MM.1S (cell line): Measurements from ENCODE around the gene MAB21L4.

Experiments
- DNase-seq: peaks from one replicate; pipeline ENCODE4 v3.0.0-alpha.2; 2015
- H2AFZ ChIP-seq: fragments of 300-600 bp; sonication (generic); 2 replicates; pipeline ENCODE4 v1.6.0; 2016; ENCODE audit warnings: antibody characterized with exemption, low read length
- H3F3A ChIP-seq: fragments of 300-600 bp; sonication (generic); 2 replicates; pipeline ENCODE4 v1.6.1; 2016; ENCODE audit warnings: mild to moderate bottlenecking, antibody characterized with exemption, low read length, moderate library complexity, mixed read lengths; ENCODE audit not compliant: insufficient read depth
- H3K27ac ChIP-seq: fragments of 300-600 bp; sonication (generic); 2 replicates; pipeline ENCODE4 v1.5.1; 2016; ENCODE audit warnings: mild to moderate bottlenecking, low read length
- H3K27me3 ChIP-seq: fragments of 300-600 bp; sonication (generic); replicated peaks from 2 replicates; pipeline ENCODE4 v1.6.0; 2016; ENCODE audit warnings: low read length; ENCODE audit not compliant: insufficient read depth
- H3K36me3 ChIP-seq: fragments of 300-600 bp; sonication (generic); replicated peaks from 2 replicates; pipeline ENCODE4 v1.6.1; 2016; ENCODE audit warnings: mild to moderate bottlenecking, low read length, mixed read lengths; ENCODE audit not compliant: insufficient read depth
- H3K4me1 ChIP-seq: fragments of 300-600 bp; sonication (generic); 2 replicates; pipeline ENCODE4 v1.6.1; 2016; ENCODE audit warnings: low read length, mixed read lengths
- H3K4me2 ChIP-seq: fragments of 300-600 bp; sonication (generic); 2 replicates; pipeline ENCODE4 v1.6.0; 2016; ENCODE audit warnings: low read depth, low read length
- H3K4me3 ChIP-seq: fragments of 300-600 bp; sonication (generic); 2 replicates; pipeline ENCODE4 v1.5.1; 2016; ENCODE audit warnings: low read length, mixed read lengths
- H3K79me2 ChIP-seq: fragments of 300-600 bp; sonication (generic); 2 replicates; pipeline ENCODE4 v1.6.1; 2016; ENCODE audit warnings: mixed run types, low read length, mixed read lengths
- H3K9ac ChIP-seq: fragments of 300-600 bp; sonication (generic); 2 replicates; pipeline ENCODE4 v1.6.1; 2016; ENCODE audit warnings: low read length, mixed read lengths
- H3K9me2 ChIP-seq: fragments of 300-600 bp; sonication (generic); replicated peaks from 2 replicates; pipeline ENCODE4 v1.6.1; 2016; ENCODE audit warnings: mild to moderate bottlenecking, low read length, mixed read lengths; ENCODE audit not compliant: insufficient read depth
- H3K9me3 ChIP-seq: fragments of 300-600 bp; sonication (generic); replicated peaks from 2 replicates; pipeline ENCODE4 v1.6.1; 2016; ENCODE audit warnings: mild to moderate bottlenecking, low read length, mixed read lengths; ENCODE audit not compliant: insufficient read depth
- H4K20me1 ChIP-seq: fragments of 300-600 bp; sonication (generic); 2 replicates; pipeline ENCODE4 v1.6.1; 2016; ENCODE audit warnings: mild to moderate bottlenecking, low read length, moderate library complexity, mixed read lengths; ENCODE audit not compliant: insufficient read depth
- CTCF ChIP-seq: fragments of 300-600 bp; sonication (generic); IDR thresholded peaks from 2 replicates; pipeline ENCODE4 v1.5.1; 2016; ENCODE audit warnings: antibody characterized with exemption, low read length, mixed read lengths
- EZH2 ChIP-seq: fragments of 300-600 bp; sonication (generic); optimal IDR thresholded peaks from 2 replicates; pipeline ENCODE3; 2017; ENCODE audit warnings: low read depth, mild to moderate bottlenecking, antibody characterized with exemption, low read length, mixed read lengths
- EZH2phosphoT487 ChIP-seq: fragments of 300-600 bp; sonication (generic); IDR thresholded peaks from 2 replicates; pipeline ENCODE4 v1.6.1; 2018; ENCODE audit warnings: antibody characterized with exemption, low read length

The MAB21L4 gene

GRCh38 chr2:240892356-240892755 is 3.6 kb downstream of the MAB21L4 start:
- no peaks in the 10 kb centered on the region for H3F3A ChIP-seq
- no peak overlapping the region for H3K4me3 ChIP-seq
- no peaks in the 10 kb centered on the region for H3K79me2 ChIP-seq
- peaks cover 4% of the 10 kb centered on the region for H3K27me3 ChIP-seq
- no peaks in the 10 kb centered on the region for H3K4me1 ChIP-seq
- no peak overlapping the region for H3K27ac ChIP-seq
- no peak overlapping the region for H3K9ac ChIP-seq
- H4K20me1 ChIP-seq: no peaks in the 10 kb centered on the region
- H3K4me2 ChIP-seq: no peak overlapping the region
- no peaks in the 10 kb centered on the region for H3K9me3 ChIP-seq
- no peak overlapping the region for H2AFZ ChIP-seq
- no peak for DNase-seq
- no peaks in the 10 kb centered on the region for H3K36me3 ChIP-seq
- TF ChIP-seq CTCF (no peak), EZH2 (no peak), EZH2phosphoT487 (no peak)
- H3K9me2 ChIP-seq: no peaks in the 10 kb centered on the region

- TF ChIP-seq EZH2phosphoT487 (no peak), CTCF (no peak), EZH2 (no peak)
- no peaks in the 10 kb centered on the region for H3K4me1 ChIP-seq
- no peak for DNase-seq
- no peaks in the 10 kb centered on the region for H3F3A ChIP-seq
- H4K20me1 ChIP-seq: no peaks in the 10 kb centered on the region
- peaks cover 2% of the 10 kb centered on the region for H3K27me3 ChIP-seq
- H3K4me3 ChIP-seq: no peak overlapping the region
- no peak overlapping the region for H2AFZ ChIP-seq
- H3K36me3 ChIP-seq: no peaks in the 10 kb centered on the region
- H3K9me2 ChIP-seq: no peaks in the 10 kb centered on the region
- H3K9me3 ChIP-seq: no peaks in the 10 kb centered on the region
- H3K9ac ChIP-seq: no peak overlapping the region
- no peaks in the 10 kb centered on the region for H3K79me2 ChIP-seq
- H3K4me2 ChIP-seq: no peak overlapping the region
- H3K27ac ChIP-seq: no peak overlapping the region
Observed at GRCh38 chr2:240891492-240892340, 4.2 kb downstream of the MAB21L4 start.

DNA sequence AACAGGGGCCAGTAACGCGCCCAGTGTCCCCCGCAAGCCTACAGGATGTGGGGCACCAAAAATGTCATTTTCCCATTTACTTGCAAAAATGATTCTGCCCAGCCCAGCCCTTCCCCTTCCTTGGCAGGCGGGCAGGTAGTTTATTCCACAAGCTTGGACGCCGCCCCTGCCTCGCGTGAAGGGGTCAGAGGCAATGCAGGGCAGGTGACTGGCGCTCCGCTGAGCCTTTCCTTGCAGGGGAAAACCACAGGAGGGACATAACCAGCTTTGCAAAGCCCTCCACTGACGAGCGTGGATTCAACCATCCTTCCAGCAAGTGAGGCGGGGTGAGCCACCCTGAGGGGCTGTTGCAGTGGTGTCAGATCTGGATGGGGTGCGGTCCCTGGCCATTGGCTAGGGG is 5.3 kb downstream of the MAB21L4 start:
- Histone ChIP-seq H4K20me1 (no peaks in the 10 kb centered on the region), H3K4me2 (no peak overlapping the region), H3K9me2 (no peaks in the 10 kb centered on the region), H3K9me3 (no peaks in the 10 kb centered on the region), H3K79me2 (no peaks in the 10 kb centered on the region), H3K27ac (no peak overlapping the region), H3F3A (no peaks in the 10 kb centered on the region), H3K27me3 (peaks cover 7% of the 10 kb centered on the region), H3K4me3 (no peak overlapping the region), H2AFZ (no peak overlapping the region), H3K36me3 (no peaks in the 10 kb centered on the region), H3K9ac (no peak overlapping the region), H3K4me1 (no peaks in the 10 kb centered on the region)
- TF ChIP-seq CTCF (no peak), EZH2phosphoT487 (no peak), EZH2 (no peak)
- DNase-seq: no peak
